SIG-M5 treated with dmso at 0.1 percent for 504 hours (cell line): ENCODE results near the gene PCDHA6.
A peak's percentile ranks its signal among the peaks of the same experiment; 100 is the strongest.
"Not testable (repeated sequence)": the region's sequence is repeated elsewhere in the genome, so short reads cannot be mapped to it uniquely, and the experiment has no call there.

Source experiments
- DNase-seq: peaks from one replicate; lab custom pipeline; 2025; ENCODE audit not compliant: unreplicated experiment; lab: John Stamatoyannopoulos, UW

The PCDHA6 gene

GRCh38 chr5:140855772-140856674 is 28.3 kb downstream of the PCDHA6 start, which contains the start of gene PCDHA10:
Gene PCDHA10, plus strand, starts transcription at chr5:140855897. Its CDS starts 152 bp downstream, at chr5:140856049.
- DNase-seq: no peak

GRCh38 chr5:140857177-140857986 is 29.6 kb downstream of the PCDHA6 start:
- no peak for DNase-seq

GRCh38 chr5:140857987-140858240 is 30.2 kb downstream of the PCDHA6 start:
- DNase-seq: no peak

- DNase-seq: no peak
Observed at GRCh38 chr5:140862441-140863295, 34.9 kb downstream of the PCDHA6 start.

- DNase-seq: peak; percentile 29
Observed at GRCh38 chr5:140868721-140869554, 41.2 kb downstream of the PCDHA6 start, which contains the start of gene PCDHA11. Gene PCDHA11, plus strand, starts transcription at chr5:140868957. Its CDS starts 147 bp downstream, at chr5:140869104.

- no peak for DNase-seq
Observed at GRCh38 chr5:140869555-140869886, 41.8 kb downstream of the PCDHA6 start.

GRCh38 chr5:140870221-140871201 is 42.8 kb downstream of the PCDHA6 start:
- no peak for DNase-seq

- DNase-seq: no peak
Observed at GRCh38 chr5:140875085-140876065, 47.6 kb downstream of the PCDHA6 start, which contains the start of gene PCDHA12. Gene PCDHA12, plus strand, starts transcription at chr5:140875308. Its CDS starts 165 bp downstream, at chr5:140875473.

GRCh38 chr5:140876541-140877261 is 48.9 kb downstream of the PCDHA6 start:
- DNase-seq: not testable (repeated sequence)

GRCh38 chr5:140877262-140877581 is 49.5 kb downstream of the PCDHA6 start:
- no peak for DNase-seq
